Lung (tissue), 12 donors: ENCODE measurements around the gene COL1A1. TPM values are rescaled to one million over a fixed set of nuclear protein-coding genes. Genes with fewer than 3 reads are reported as not detected.

Experiments
- ATAC-seq: fragments of 200-7000 bp; cut with Tn5 transposase; one replicate; pipeline ENCODE4 v1.9.1; 2020; ENCODE audit warnings: moderate number of reproducible peaks; ENCODE audit not compliant: insufficient read depth, low FRiP score
- DNase-seq, 3 donors: peaks; one replicate each; pipeline ENCODE4 v3.0.0-alpha.2; 2013 to 2017
- H3K27ac ChIP-seq, 2 donors: one replicate each; pipeline ENCODE4 v1.5.1; 2013; ENCODE audit warnings: mild to moderate bottlenecking in 2 of 2, moderate library complexity in 2 of 2, control low read depth in 1 of 2, inconsistent platforms in 1 of 2, low read depth in 1 of 2, low read length in 1 of 2
- H3K27me3 ChIP-seq, 3 donors: one replicate each; pipeline ENCODE4 v1.5.1; 2013; ENCODE audit warnings: low read length in 2 of 3; ENCODE audit not compliant: control insufficient read depth in 3 of 3, insufficient read depth in 3 of 3
- H3K36me3 ChIP-seq, 4 donors: one replicate each; pipeline ENCODE4 v1.5.1; 2013; ENCODE audit warnings: low read length in 4 of 4, mild to moderate bottlenecking in 1 of 4, moderate library complexity in 1 of 4; ENCODE audit not compliant: control insufficient read depth in 4 of 4, insufficient read depth in 4 of 4
- H3K4me1 ChIP-seq, 5 donors: one replicate each; pipeline ENCODE4 v1.5.1; 2013; ENCODE audit warnings: low read length in 5 of 5, mild to moderate bottlenecking in 2 of 5, moderate library complexity in 1 of 5; ENCODE audit not compliant: control insufficient read depth in 5 of 5, insufficient read depth in 5 of 5
- H3K4me3 ChIP-seq: one replicate; pipeline ENCODE4 v1.5.1; 2013; ENCODE audit warnings: mild to moderate bottlenecking, control low read depth, moderate library complexity
- H3K9ac ChIP-seq, 2 donors: one replicate each; pipeline ENCODE4 v1.5.1; 2013; ENCODE audit warnings: low read length in 2 of 2, control low read depth in 1 of 2; ENCODE audit not compliant: insufficient read depth in 1 of 2
- H3K9me3 ChIP-seq, 4 donors: one replicate each; pipeline ENCODE4 v1.5.1; 2013; ENCODE audit warnings: low read length in 3 of 4, mild to moderate bottlenecking in 1 of 4, moderate library complexity in 1 of 4; ENCODE audit not compliant: control insufficient read depth in 4 of 4, insufficient read depth in 3 of 4
- CTCF ChIP-seq: IDR thresholded peaks from 2 replicates; pipeline ENCODE4 v1.5.1; 2012; ENCODE audit warnings: mild to moderate bottlenecking; ENCODE audit errors: control extremely low read depth, extremely low read depth
- WGBS, 2 donors: extraction: QIAGEN DNeasy Blood & Tissue Kit; methylation state at CpG; one replicate each; pipeline ENCODE4 v1.1.7; 2013; 5-methylcytosine and 5-hydroxymethylcytosine counted together
- polyA plus RNA-seq, 2 donors: library from polyadenylated mRNA; stranded (reverse); fragments of 200-250 nt; gene quantifications; one replicate each; pipeline ENCODE4 v1.2.1, GENCODE V29; 2013
- total RNA-seq, 2 donors: library from RNA; depleted of rRNA in 1 of 2; stranded (reverse); fragments of >200 nt in 1 of 2; gene quantifications; one replicate each; pipeline ENCODE4 v1.2.1, GENCODE V29; 2014 to 2021
- donor health status: control.
- donor health status: control.
- donor health status: Bipolar disorder and iron deficiency.
- donor health status: healthy.
- donor health status: DM: yes; HTN: yes; CAD: no.

COL1A1 gene
- total and polyA plus RNA-seq, 4 donors: 30.5 to 1,330 (median 283) TPM

GRCh38 chr17:50219342-50219741, 17.9 kb upstream of the COL1A1 start:
- H3K27ac ChIP-seq: no peak overlapping the region
- peaks cover 0 to 58% (median 40%) of the 10 kb centered on the region in 5 donors for H3K4me1 ChIP-seq
- ATAC-seq (no peak), DNase-seq (peak in 2 of 3 donors; percentile 52 to 53)
- H3K9me3 ChIP-seq: no peaks in the 10 kb centered on the region
- no peak for TF ChIP-seq CTCF
- no peak overlapping the region for H3K4me3 ChIP-seq
- WGBS, 2 donors: 60 to 82% methylated on average over 5 of the region's 5 CpGs
- no peaks in the 10 kb centered on the region for H3K36me3 ChIP-seq
- peak overlapping the region in 1 of 2 donors; percentile 46 for H3K9ac ChIP-seq
- H3K27me3 ChIP-seq: no peaks in the 10 kb centered on the region

GRCh38 chr17:50218771-50219315, 17.4 kb upstream of the COL1A1 start:
- Histone ChIP-seq H3K9me3 (no peaks in the 10 kb centered on the region), H3K4me1 (peaks cover 0 to 58% (median 40%) of the 10 kb centered on the region in 5 donors), H3K27ac (peak overlapping the region in 1 of 2 donors; percentile 65), H3K4me3 (no peak overlapping the region), H3K36me3 (no peaks in the 10 kb centered on the region), H3K27me3 (no peaks in the 10 kb centered on the region), H3K9ac (no peak overlapping the region)
- no peak for TF ChIP-seq CTCF
- 62 to 73% methylated on average over 1 of the region's 1 CpG for WGBS, 2 donors
- DNase-seq (peak; percentile 63 to 77 (median 75)), ATAC-seq (no peak)

GRCh38 chr17:50218071-50218759, 16.8 kb upstream of the COL1A1 start:
- DNase-seq (peak in 2 of 3 donors; percentile 86 to 89), ATAC-seq (no peak)
- Histone ChIP-seq H3K4me1 (peaks cover 0 to 58% (median 40%) of the 10 kb centered on the region in 5 donors), H3K9me3 (no peaks in the 10 kb centered on the region), H3K4me3 (no peak overlapping the region), H3K27ac (no peak overlapping the region), H3K27me3 (no peaks in the 10 kb centered on the region), H3K36me3 (no peaks in the 10 kb centered on the region), H3K9ac (peak overlapping the region in 1 of 2 donors; percentile 72)
- TF ChIP-seq CTCF: no peak
- 56 to 78% methylated on average over 3 of the region's 3 CpGs for WGBS, 2 donors
